ENCODE measurements around the gene CATSPER4.

Gene CATSPER4

GRCh38 chr1:26155370-26156284 lies 34.8 kb upstream of the CATSPER4 start:
- no peak for TF ChIP-seq CTCF (IDR thresholded peaks at IDR 0.05)

GRCh38 chr1:26156285-26157038 lies 33.9 kb upstream of the CATSPER4 start:
- no peak for TF ChIP-seq CTCF (IDR thresholded peaks at IDR 0.05)

GRCh38 chr1:26158271-26158907 lies 32.0 kb upstream of the CATSPER4 start:
- TF ChIP-seq CTCF (IDR thresholded peaks at IDR 0.05), result no peak

GRCh38 chr1:26158908-26159742 lies 31.3 kb upstream of the CATSPER4 start, which contains the start of gene FAM110D:
Gene FAM110D, plus strand, starts transcription at chr1:26159079. Its CDS starts 2,213 bp downstream, at chr1:26161292.
- TF ChIP-seq CTCF (IDR thresholded peaks at IDR 0.05), result no peak

- TF ChIP-seq CTCF (IDR thresholded peaks at IDR 0.05), result no peak
Observed at GRCh38 chr1:26159743-26160039, 30.7 kb upstream of the CATSPER4 start.

GRCh38 chr1:26160527-26161414 lies 29.6 kb upstream of the CATSPER4 start:
- no peak for TF ChIP-seq CTCF (IDR thresholded peaks at IDR 0.05)
